ENCODE results near the gene CCDC85A.

- TF ChIP-seq RAD21 (IDR thresholded peaks at IDR 0.05; ENCODE audit: low read depth) = no peak
- no peak for TF ChIP-seq FOXM1 (IDR thresholded peaks at IDR 0.05; ENCODE audit: borderline replicate concordance, low read depth)
- no peak for TF ChIP-seq CREB1 (IDR thresholded peaks at IDR 0.05; ENCODE audit: low read depth)
- no peak for TF ChIP-seq ZBTB7A (IDR thresholded peaks at IDR 0.05; ENCODE audit: low read depth)
- no peak for TF ChIP-seq TAF1 (IDR thresholded peaks at IDR 0.05; ENCODE audit: low read depth)
- TF ChIP-seq CEBPB (IDR thresholded peaks at IDR 0.05) = no peak
- TF ChIP-seq EP300 (IDR thresholded peaks at IDR 0.05; ENCODE audit: borderline replicate concordance) = no peak
- TF ChIP-seq REST (IDR thresholded peaks at IDR 0.05; ENCODE audit: low read depth) = no peak
- no peak for TF ChIP-seq EGR1 (IDR thresholded peaks at IDR 0.05)
- no peak for TF ChIP-seq TEAD4 (IDR thresholded peaks at IDR 0.05)
- no peak for TF ChIP-seq YY1 (IDR thresholded peaks at IDR 0.05; ENCODE audit: low read depth)
- no peak for TF ChIP-seq TCF12 (IDR thresholded peaks at IDR 0.05; ENCODE audit: low read depth)
- no peak for TF ChIP-seq NFIC (IDR thresholded peaks at IDR 0.05)
- no peak for TF ChIP-seq MAX (IDR thresholded peaks at IDR 0.05)
These were observed 6.2 kb upstream of the CCDC85A start for GRCh38 chr2:56177420-56178220.

Data from Ishikawa (cell line).